ENCODE data around the gene NRXN3. TPM values are rescaled to one million over a fixed set of nuclear protein-coding genes. Genes with fewer than 3 reads are reported as not detected.

Gene NRXN3
- polyA plus RNA-seq, 1 of the 3 experiments (the other 2 are of a cell fraction): 1.6 TPM

GRCh38 chr14:79586416-79586815, 1416.2 kb downstream of the NRXN3 start:
- no peak overlapping the region; a peak in 1 of 4 replicates for H3K27ac ChIP-seq (ENCODE audit: low read depth in 2 of 2, low read length in 1 of 2)
- no peaks in the 10 kb centered on the region for H3K9me2 ChIP-seq
- H3K9me3 ChIP-seq: no peaks in the 10 kb centered on the region
- no peaks in the 10 kb centered on the region for H3K27me3 ChIP-seq (ENCODE audit: insufficient read depth)
- H3K4me3 ChIP-seq (ENCODE audit: low read depth in 2 of 2, low read length in 1 of 2): no peak overlapping the region
- DNase-seq: no peak
- TF ChIP-seq YY1 (IDR thresholded peaks at IDR 0.05; ENCODE audit: low read depth): no peak
- H3K79me2 ChIP-seq (ENCODE audit: insufficient read depth): no peaks in the 10 kb centered on the region
- no peak overlapping the region for H3K4me2 ChIP-seq
- no peaks in the 10 kb centered on the region for H3K36me3 ChIP-seq (replicated peaks in 1 of 2; ENCODE audit: control insufficient read depth in 1 of 2, insufficient read depth in 2 of 2, low read length in 1 of 2)
- H2AFZ ChIP-seq (ENCODE audit: low read depth): no peak overlapping the region
- POLR2A ChIA-PET: no interaction called here
- H3F3A ChIP-seq (replicated peaks; ENCODE audit: insufficient read depth): peaks cover 2% of the 10 kb centered on the region
- H4K20me1 ChIP-seq (ENCODE audit: insufficient read depth): no peaks in the 10 kb centered on the region
- H3K9ac ChIP-seq: no peak overlapping the region
- WGBS (ENCODE audit: low lambda C conversion rate): 89% methylated on average over 5 of the region's 5 CpGs
- peaks cover 0 to 44% of the 10 kb centered on the region in 2 experiments; a peak in 2 of 4 replicates for H3K4me1 ChIP-seq (ENCODE audit: control insufficient read depth in 1 of 2, insufficient read depth in 2 of 2, low read depth in 1 of 2, low read length in 1 of 2)
- CTCF ChIA-PET: interaction anchor here (1.1 kb wide), 1 partner anchor 653 kb away, joined by 3 read pairs; no protein-coding TSS in a partner anchor

- H3K4me3 ChIP-seq (ENCODE audit: low read depth in 2 of 2, low read length in 1 of 2): no peak overlapping the region
- H3F3A ChIP-seq (replicated peaks; ENCODE audit: insufficient read depth): peaks cover 2% of the 10 kb centered on the region
- no peak overlapping the region for H3K4me2 ChIP-seq
- H2AFZ ChIP-seq (ENCODE audit: low read depth): 0 out of 2 replicates have a peak overlapping the region, but pooled peaks have one; percentile 2
- 25% methylated on average over 7 of the region's 7 CpGs for WGBS (ENCODE audit: low lambda C conversion rate)
- H3K9me2 ChIP-seq: no peaks in the 10 kb centered on the region
- no peaks in the 10 kb centered on the region for H3K79me2 ChIP-seq (ENCODE audit: insufficient read depth)
- H4K20me1 ChIP-seq (ENCODE audit: insufficient read depth): no peaks in the 10 kb centered on the region
- H3K36me3 ChIP-seq (replicated peaks in 1 of 2; ENCODE audit: control insufficient read depth in 1 of 2, insufficient read depth in 2 of 2, low read length in 1 of 2): no peaks in the 10 kb centered on the region
- H3K9me3 ChIP-seq: no peaks in the 10 kb centered on the region
- POLR2A ChIA-PET: no interaction called here
- no peak overlapping the region for H3K9ac ChIP-seq
- no peaks in the 10 kb centered on the region for H3K27me3 ChIP-seq (ENCODE audit: insufficient read depth)
- DNase-seq: no peak
- CTCF ChIA-PET: interaction anchor here (1.1 kb wide), 1 partner anchor 653 kb away, joined by 3 read pairs; no protein-coding TSS in a partner anchor
- H3K27ac ChIP-seq (ENCODE audit: low read depth in 2 of 2, low read length in 1 of 2): 0 out of 4 replicates have a peak overlapping the region, but pooled peaks of 1 of the 2 experiments have one; percentile 4
- TF ChIP-seq GATA2 (CRISPR knock-in tag; IDR thresholded peaks at IDR 0.05) (no peak), TCF12 (IDR thresholded peaks at IDR 0.05) (peak; percentile 26; the same call in 1 of the 2 replicates), ZBTB33 (IDR thresholded peaks at IDR 0.05; ENCODE audit: borderline replicate concordance, low read depth) (no peak), EZH2phosphoT487 (IDR thresholded peaks at IDR 0.05; ENCODE audit: borderline replicate concordance, low read depth) (no peak), EP300 (IDR thresholded peaks at IDR 0.05; ENCODE audit: borderline replicate concordance in 1 of 2, low read depth in 1 of 2, low read length in 1 of 2) (0 out of 4 replicates have a peak, but pooled peaks of 1 of the 2 experiments have one; percentile 10), RAD21 (IDR thresholded peaks at IDR 0.05; ENCODE audit: low read length) (no peak), REST (IDR thresholded peaks at IDR 0.05; ENCODE audit: low read depth, low read length) (no peak), NFIC (IDR thresholded peaks at IDR 0.05; ENCODE audit: borderline replicate concordance) (0 out of 2 replicates have a peak, but pooled peaks have one; percentile 27)
- peaks cover 0 to 44% of the 10 kb centered on the region in 2 experiments; a peak in 2 of 4 replicates for H3K4me1 ChIP-seq (ENCODE audit: control insufficient read depth in 1 of 2, insufficient read depth in 2 of 2, low read depth in 1 of 2, low read length in 1 of 2)
Observed at GRCh38 chr14:79586989-79587598, 1416.9 kb downstream of the NRXN3 start.

All from SK-N-SH (cell line).